Sigmoid colon (tissue), 7 donors: ENCODE results near the gene ROBO1. TPM values are rescaled to one million over a fixed set of nuclear protein-coding genes. Genes with fewer than 3 reads are reported as not detected.

Source experiments
- DNase-seq: peaks from one replicate; pipeline ENCODE4 v3.0.0-alpha.2; 2019
- H3K27ac ChIP-seq, 4 donors: fragments of 200-600 bp; sonication (generic); one replicate each; pipeline ENCODE4 v1.5.1; 2016 to 2019; ENCODE audit warnings: mild to moderate bottlenecking in 1 of 4
- H3K27me3 ChIP-seq, 3 donors: fragments of 200-600 bp; sonication (generic); one replicate each; pipeline ENCODE4 v1.5.1; 2019; ENCODE audit warnings: mild to moderate bottlenecking in 1 of 3
- H3K36me3 ChIP-seq, 4 donors: fragments of 200-600 bp; sonication (generic); one replicate each; pipeline ENCODE4 v1.5.1; 2016 to 2019
- H3K4me1 ChIP-seq, 4 donors: fragments of 200-600 bp; sonication (generic); one replicate each; pipeline ENCODE4 v1.5.1; 2017 to 2019
- H3K4me3 ChIP-seq, 4 donors: fragments of 200-600 bp; sonication (generic); one replicate each; pipeline ENCODE4 v1.5.1; 2017 to 2019; ENCODE audit warnings: mild to moderate bottlenecking in 2 of 4, moderate library complexity in 1 of 4
- H3K9me3 ChIP-seq, 4 donors: fragments of 200-600 bp in 3 of 4; sonication (generic) in 3 of 4; one replicate each; pipeline versions ENCODE4 v1.5.1 to v1.6.1; 2013 to 2019
- EP300 ChIP-seq, 4 donors: sonication (generic); formaldehyde crosslinking; IDR thresholded peaks; one replicate each; pipeline ENCODE4 v1.6.1; 2017; ENCODE audit warnings: antibody characterized with exemption in 4 of 4
- POLR2A ChIP-seq, 2 donors: fragments of 450-650 bp; IDR thresholded peaks; one replicate each; pipeline ENCODE4 v1.6.1; 2016; ENCODE audit warnings: antibody characterized with exemption in 2 of 2, mild to moderate bottlenecking in 2 of 2, moderate library complexity in 2 of 2
- POLR2AphosphoS5 ChIP-seq, 4 donors: sonication (generic); formaldehyde crosslinking; IDR thresholded peaks; one replicate each; pipeline ENCODE4 v1.6.1; 2017; ENCODE audit warnings: antibody characterized with exemption in 4 of 4
- WGBS, 2 donors: extraction: QIAGEN DNeasy Blood & Tissue Kit; methylation state at CpG; one replicate each; pipeline ENCODE4 v1.1.7; 2013; 5-methylcytosine and 5-hydroxymethylcytosine counted together
- intact Hi-C: fragments of 100-400 bp; cut with DNase I; formaldehyde crosslinking; loops from one replicate; pipeline ENCODE4 v1.15.1; 2023
- polyA plus RNA-seq, 3 donors: library from polyadenylated mRNA; stranded (reverse); fragments of 200-250 nt; gene quantifications; one replicate each; pipeline ENCODE4 v1.2.3, GENCODE V29; 2013
- total RNA-seq, 4 donors: library from RNA; depleted of rRNA; stranded (reverse); fragments of >200 nt; gene quantifications; one replicate each; pipeline ENCODE4 v1.1.0, GENCODE V29; 2016
- TF ChIP-seq, protein P1 (sequence below), 4 experiments: fragments of 450-650 bp in 3 of 4; fragments of 200-600 bp in 1 of 4; IDR thresholded peaks; one replicate each; pipeline ENCODE4 v1.5.1; 2016 to 2019; ENCODE audit warnings: antibody characterized with exemption in 4 of 4, mild to moderate bottlenecking in 3 of 4, moderate library complexity in 2 of 4
- donor health status: healthy with polysubstance abuse.
- donor health status: Bipolar disorder and iron deficiency.
- donor health status: healthy.

ROBO1 gene
- total and polyA plus RNA-seq, 7 donors = 0.69 to 45.7 (median 32.4) TPM

DNA sequence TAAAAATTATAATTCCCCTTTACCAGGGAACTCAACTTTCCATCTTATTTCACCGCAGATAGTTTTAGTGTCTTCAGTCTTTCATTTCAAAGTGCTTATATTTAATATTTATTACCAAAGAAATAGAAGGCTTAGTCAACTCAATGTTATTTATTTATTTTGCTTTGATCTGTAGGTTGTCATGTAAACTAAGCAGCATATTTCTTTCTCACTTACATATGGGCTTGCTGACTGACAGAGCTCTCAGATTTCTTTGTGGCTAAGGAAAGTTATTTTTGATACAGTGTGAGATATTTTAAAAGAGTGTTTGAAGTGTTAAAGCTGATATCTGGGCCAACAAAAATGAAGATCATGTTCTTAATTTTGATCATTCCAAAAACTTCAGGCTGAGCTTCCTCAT, 331.4 kb downstream of the ROBO1 start:
- no peak for DNase-seq
- 88 to 90% methylated on average over 1 of the region's 1 CpG for whole genome bisulfite sequencing, 2 donors
- Histone ChIP-seq H3K27me3 (no peaks in the 10 kb centered on the region), H3K36me3 (no peaks in the 10 kb centered on the region), H3K27ac (no peak overlapping the region), H3K4me3 (no peak overlapping the region), H3K9me3 (no peaks in the 10 kb centered on the region), H3K4me1 (no peaks in the 10 kb centered on the region)
- intact Hi-C loops = no loop called here
- TF ChIP-seq POLR2A (IDR thresholded peaks at IDR 0.05) (no peak), POLR2AphosphoS5 (IDR thresholded peaks at IDR 0.05) (no peak), EP300 (IDR thresholded peaks at IDR 0.05) (no peak)
- TF ChIP-seq, protein P1, sequence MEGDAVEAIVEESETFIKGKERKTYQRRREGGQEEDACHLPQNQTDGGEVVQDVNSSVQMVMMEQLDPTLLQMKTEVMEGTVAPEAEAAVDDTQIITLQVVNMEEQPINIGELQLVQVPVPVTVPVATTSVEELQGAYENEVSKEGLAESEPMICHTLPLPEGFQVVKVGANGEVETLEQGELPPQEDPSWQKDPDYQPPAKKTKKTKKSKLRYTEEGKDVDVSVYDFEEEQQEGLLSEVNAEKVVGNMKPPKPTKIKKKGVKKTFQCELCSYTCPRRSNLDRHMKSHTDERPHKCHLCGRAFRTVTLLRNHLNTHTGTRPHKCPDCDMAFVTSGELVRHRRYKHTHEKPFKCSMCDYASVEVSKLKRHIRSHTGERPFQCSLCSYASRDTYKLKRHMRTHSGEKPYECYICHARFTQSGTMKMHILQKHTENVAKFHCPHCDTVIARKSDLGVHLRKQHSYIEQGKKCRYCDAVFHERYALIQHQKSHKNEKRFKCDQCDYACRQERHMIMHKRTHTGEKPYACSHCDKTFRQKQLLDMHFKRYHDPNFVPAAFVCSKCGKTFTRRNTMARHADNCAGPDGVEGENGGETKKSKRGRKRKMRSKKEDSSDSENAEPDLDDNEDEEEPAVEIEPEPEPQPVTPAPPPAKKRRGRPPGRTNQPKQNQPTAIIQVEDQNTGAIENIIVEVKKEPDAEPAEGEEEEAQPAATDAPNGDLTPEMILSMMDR (IDR thresholded peaks at IDR 0.05) = no peak

DNA sequence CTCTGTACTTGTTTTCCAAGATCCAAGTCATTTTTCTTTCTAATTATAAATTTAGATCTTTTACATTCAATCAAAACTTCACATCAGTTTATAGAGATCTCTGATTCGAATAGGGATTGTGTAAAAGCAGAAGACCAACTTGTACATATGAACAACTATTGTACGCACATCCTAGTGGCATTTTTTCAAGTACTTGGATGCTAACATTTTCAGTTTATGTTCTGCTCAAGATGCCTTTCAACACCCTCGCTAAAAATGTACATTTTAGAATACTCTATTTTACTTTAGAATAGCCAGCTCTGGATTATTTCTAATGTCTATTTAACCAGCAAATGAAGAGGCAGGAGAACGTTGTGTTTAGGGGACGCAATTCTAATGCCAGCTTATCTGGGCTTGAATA, 340.7 kb downstream of the ROBO1 start:
- Histone ChIP-seq H3K36me3 (no peaks in the 10 kb centered on the region), H3K4me1 (peaks cover 0 to 11% (median 3%) of the 10 kb centered on the region in 4 donors), H3K9me3 (no peaks in the 10 kb centered on the region), H3K27ac (no peak overlapping the region), H3K4me3 (no peak overlapping the region), H3K27me3 (no peaks in the 10 kb centered on the region)
- intact Hi-C loops = no loop called here
- DNase-seq = no peak
- TF ChIP-seq EP300 (IDR thresholded peaks at IDR 0.05) (no peak), POLR2AphosphoS5 (IDR thresholded peaks at IDR 0.05) (no peak)
- TF ChIP-seq, protein P1 (IDR thresholded peaks at IDR 0.05) = no peak
- 78 to 80% methylated on average over 5 of the region's 5 CpGs for WGBS, 2 donors

DNA sequence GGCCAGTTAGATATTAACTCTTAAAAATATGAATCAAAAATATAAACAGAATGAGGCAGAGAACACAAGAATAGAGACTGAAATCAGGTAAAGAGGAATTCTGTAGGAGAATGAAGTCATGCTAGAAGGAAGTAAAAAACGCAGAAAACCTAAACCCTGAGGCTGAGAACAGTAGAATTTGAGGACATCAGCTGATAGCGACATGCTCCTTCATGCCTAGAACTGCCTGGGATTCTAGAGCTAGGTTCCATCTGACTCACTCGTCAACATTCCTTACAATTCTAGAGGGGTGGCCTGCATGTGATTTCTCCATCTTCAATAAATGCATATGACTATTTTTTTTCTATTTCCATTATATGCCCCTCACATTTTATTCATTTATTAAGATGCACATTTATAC, 343.0 kb downstream of the ROBO1 start:
- intact Hi-C loops = no loop called here
- H3K4me1 ChIP-seq = peaks cover 0 to 15% (median 7%) of the 10 kb centered on the region in 4 donors
- no peaks in the 10 kb centered on the region for H3K9me3 ChIP-seq
- WGBS, 2 donors = 86 to 91% methylated on average over 3 of the region's 3 CpGs
- H3K4me3 ChIP-seq = no peak overlapping the region
- no peaks in the 10 kb centered on the region for H3K27me3 ChIP-seq
- H3K36me3 ChIP-seq = no peaks in the 10 kb centered on the region
- no peak for DNase-seq
- TF ChIP-seq POLR2AphosphoS5 (IDR thresholded peaks at IDR 0.05) = no peak
- TF ChIP-seq EP300 (IDR thresholded peaks at IDR 0.05) = no peak
- TF ChIP-seq, protein P1 (IDR thresholded peaks at IDR 0.05) = no peak
- no peak for TF ChIP-seq POLR2A (IDR thresholded peaks at IDR 0.05)
- H3K27ac ChIP-seq = no peak overlapping the region

DNA sequence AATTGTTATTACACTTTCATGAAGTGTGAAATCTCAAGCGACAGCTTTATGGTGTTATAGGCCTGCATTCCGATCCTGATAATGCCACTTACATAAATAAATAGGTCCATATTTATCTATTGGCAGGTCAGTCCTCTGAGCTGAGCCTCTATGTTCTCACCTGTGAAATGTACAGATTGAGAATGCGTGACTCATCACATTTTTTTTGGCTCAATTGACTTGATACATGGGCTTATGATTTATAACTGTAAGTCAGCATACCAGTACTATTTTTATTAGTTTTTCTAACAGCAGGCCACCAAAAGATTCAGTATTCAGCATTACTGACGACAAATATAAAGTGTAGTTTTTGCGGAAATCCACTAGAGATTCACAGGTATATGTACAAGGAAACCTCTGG, 344.4 kb downstream of the ROBO1 start:
- H3K9me3 ChIP-seq = no peaks in the 10 kb centered on the region
- no peaks in the 10 kb centered on the region for H3K36me3 ChIP-seq
- WGBS, 2 donors = 75 to 84% methylated on average over 5 of the region's 5 CpGs
- H3K27ac ChIP-seq = no peak overlapping the region
- H3K4me1 ChIP-seq = peaks cover 0 to 25% (median 12%) of the 10 kb centered on the region in 4 donors
- no peak for TF ChIP-seq POLR2A (IDR thresholded peaks at IDR 0.05)
- no peak overlapping the region for H3K4me3 ChIP-seq
- no peak for DNase-seq
- intact Hi-C loops = no loop called here
- H3K27me3 ChIP-seq = no peaks in the 10 kb centered on the region

DNA sequence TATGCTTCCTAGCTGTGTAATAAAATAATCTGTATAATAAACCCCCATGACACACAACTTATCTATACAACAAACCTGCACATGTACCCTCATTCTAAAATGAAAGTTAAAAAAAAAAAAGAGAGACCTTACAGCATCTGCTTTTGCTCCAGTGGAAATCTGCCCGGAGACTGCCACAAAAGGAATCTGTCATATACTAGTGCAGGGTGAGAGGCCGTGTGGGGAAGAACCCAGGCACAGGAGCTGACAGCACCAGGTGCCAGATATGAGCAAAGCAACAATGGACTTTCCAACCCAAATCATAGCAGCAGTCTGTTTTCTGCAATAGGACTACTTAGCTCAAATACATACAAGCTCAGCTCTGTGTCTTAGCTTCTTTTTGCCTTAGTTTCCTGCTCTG, 346.5 kb downstream of the ROBO1 start:
- Histone ChIP-seq H3K36me3 (no peaks in the 10 kb centered on the region), H3K27ac (no peak overlapping the region), H3K4me1 (peaks cover 0 to 25% (median 12%) of the 10 kb centered on the region in 4 donors), H3K9me3 (no peaks in the 10 kb centered on the region), H3K4me3 (no peak overlapping the region), H3K27me3 (no peaks in the 10 kb centered on the region)
- no peak for DNase-seq
- TF ChIP-seq POLR2AphosphoS5 (IDR thresholded peaks at IDR 0.05) = no peak
- no peak for TF ChIP-seq POLR2A (IDR thresholded peaks at IDR 0.05)
- TF ChIP-seq, protein P1 (IDR thresholded peaks at IDR 0.05) = no peak
- no peak for TF ChIP-seq EP300 (IDR thresholded peaks at IDR 0.05)
- 52 to 71% methylated on average over 2 of the region's 2 CpGs for WGBS, 2 donors
- intact Hi-C loops = no loop called here
